Cardiac fibroblast (primary cell): ENCODE measurements around the gene SNX6.

ENCODE experiments used
- DNase-seq, 2 donors: peaks; one replicate each; pipeline versions ENCODE4 v3.0.0 to v3.0.0-alpha.2; 2010; ENCODE audit warnings: low read depth in 2 of 2
- H3K4me3 ChIP-seq, 2 donors: replicated peaks in 1 of 2; 1 replicate in 1 of 2; 2 replicates in 1 of 2; pipeline ENCODE4 v1.5.1; 2011; ENCODE audit warnings: low read depth in 2 of 2, low read length in 2 of 2, mild to moderate bottlenecking in 2 of 2, moderate library complexity in 1 of 2
- TF ChIP-seq, protein P1 (sequence below): IDR thresholded peaks from one replicate; pipeline ENCODE4 v1.5.1; 2011; ENCODE audit warnings: low read depth, mild to moderate bottlenecking, low read length, inconsistent platforms

The SNX6 gene

GRCh38 chr14:34633742-34634141, 3.8 kb upstream of the SNX6 start:
- TF ChIP-seq, protein P1, sequence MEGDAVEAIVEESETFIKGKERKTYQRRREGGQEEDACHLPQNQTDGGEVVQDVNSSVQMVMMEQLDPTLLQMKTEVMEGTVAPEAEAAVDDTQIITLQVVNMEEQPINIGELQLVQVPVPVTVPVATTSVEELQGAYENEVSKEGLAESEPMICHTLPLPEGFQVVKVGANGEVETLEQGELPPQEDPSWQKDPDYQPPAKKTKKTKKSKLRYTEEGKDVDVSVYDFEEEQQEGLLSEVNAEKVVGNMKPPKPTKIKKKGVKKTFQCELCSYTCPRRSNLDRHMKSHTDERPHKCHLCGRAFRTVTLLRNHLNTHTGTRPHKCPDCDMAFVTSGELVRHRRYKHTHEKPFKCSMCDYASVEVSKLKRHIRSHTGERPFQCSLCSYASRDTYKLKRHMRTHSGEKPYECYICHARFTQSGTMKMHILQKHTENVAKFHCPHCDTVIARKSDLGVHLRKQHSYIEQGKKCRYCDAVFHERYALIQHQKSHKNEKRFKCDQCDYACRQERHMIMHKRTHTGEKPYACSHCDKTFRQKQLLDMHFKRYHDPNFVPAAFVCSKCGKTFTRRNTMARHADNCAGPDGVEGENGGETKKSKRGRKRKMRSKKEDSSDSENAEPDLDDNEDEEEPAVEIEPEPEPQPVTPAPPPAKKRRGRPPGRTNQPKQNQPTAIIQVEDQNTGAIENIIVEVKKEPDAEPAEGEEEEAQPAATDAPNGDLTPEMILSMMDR = no peak
- DNase-seq = no peak
- no peak overlapping the region for H3K4me3 ChIP-seq

DNA sequence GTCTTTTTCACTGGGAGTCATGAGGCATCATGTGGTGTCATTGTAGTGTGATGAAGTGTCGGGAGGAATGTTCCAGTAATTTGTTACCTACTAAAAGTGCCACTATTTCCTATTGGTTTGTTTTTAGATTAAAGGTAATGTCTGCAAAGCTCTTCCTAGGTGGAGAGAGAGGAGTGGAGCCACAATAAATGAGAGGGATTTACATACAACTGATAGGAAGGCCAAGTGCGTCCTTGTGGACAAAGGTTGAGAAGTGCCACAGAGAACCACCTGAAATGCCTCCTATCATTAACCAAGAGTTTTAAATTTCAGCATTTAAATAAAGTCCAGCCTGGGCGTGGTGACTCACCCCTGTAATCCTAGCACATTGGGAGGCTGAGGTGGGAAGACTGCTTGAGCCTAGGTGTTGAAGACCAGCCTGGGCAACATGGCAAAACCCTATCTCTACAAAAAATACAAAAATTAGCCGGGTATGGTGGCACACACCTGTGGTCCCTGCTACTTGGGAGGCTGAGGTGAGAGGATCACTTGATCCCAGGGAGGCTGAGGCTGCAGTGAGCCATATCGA, 2.5 kb upstream of the SNX6 start:
- H3K4me3 ChIP-seq = no peak overlapping the region
- TF ChIP-seq, protein P1 = no peak

GRCh38 chr14:34629344-34629656, 648 bp downstream of the SNX6 start:
- TF ChIP-seq, protein P1 = no peak
- peak overlapping the region; percentile 68 to 100 for H3K4me3 ChIP-seq
- DNase-seq = no peak

More for the DNA sequence above, 2.5 kb upstream of the SNX6 start:
- no peak for DNase-seq

- TF ChIP-seq, protein P1 = no peak
- peak; percentile 21 to 29 for DNase-seq
- peak overlapping the region; percentile 68 to 100 for H3K4me3 ChIP-seq
These were observed 1.2 kb downstream of the SNX6 start for GRCh38 chr14:34628681-34629135.

DNA sequence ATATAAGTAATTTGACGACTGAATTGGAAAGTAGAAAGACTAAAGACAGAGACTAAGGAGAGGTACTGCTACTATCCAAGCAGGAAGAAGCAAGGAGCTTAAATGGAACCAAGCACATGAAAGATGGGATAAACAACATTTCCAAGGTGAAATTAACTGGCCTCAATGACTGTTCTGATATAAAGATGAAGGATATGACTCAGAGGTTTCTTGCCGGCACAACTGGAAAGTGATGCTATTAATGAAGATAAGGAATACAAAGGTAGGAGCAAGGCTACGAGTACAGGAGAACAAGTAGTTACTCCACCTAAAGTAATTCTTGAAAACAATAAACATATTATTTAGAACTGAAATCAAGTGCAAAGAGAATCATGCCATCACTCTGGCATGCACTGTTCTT, 6.4 kb downstream of the SNX6 start:
- no peak overlapping the region for H3K4me3 ChIP-seq
- TF ChIP-seq, protein P1 = no peak
- DNase-seq = peak in 1 of 2 donors; percentile 19

DNA sequence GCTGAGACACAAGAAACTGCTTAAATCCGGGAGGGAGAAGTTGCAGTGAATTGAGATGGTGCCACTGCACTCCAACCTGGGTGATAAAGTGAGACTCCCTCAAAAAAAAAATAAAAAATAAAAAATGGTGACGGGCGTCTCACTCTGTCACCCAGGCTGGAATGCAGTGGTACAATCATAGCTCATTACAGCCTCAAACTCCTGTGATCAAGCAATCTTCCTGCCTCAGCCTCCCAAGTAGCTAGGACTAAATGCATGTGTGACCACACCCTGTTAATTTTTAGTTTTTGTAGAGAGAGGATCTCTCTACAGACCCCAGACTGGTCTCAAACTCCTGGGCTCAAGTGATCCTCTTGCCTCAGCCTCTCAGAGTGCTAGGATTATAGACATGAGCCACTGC, 9.1 kb downstream of the SNX6 start:
- TF ChIP-seq, protein P1 = no peak
- peak in 1 of 2 donors; percentile 36 for DNase-seq

GRCh38 chr14:34620115-34620514, 9.8 kb downstream of the SNX6 start:
- no peak overlapping the region for H3K4me3 ChIP-seq
- DNase-seq = no peak
- TF ChIP-seq, protein P1 = no peak

More for the DNA sequence above, 9.1 kb downstream of the SNX6 start:
- H3K4me3 ChIP-seq = no peak overlapping the region
